Smooth muscle cell (in vitro differentiated cells): Measurements from ENCODE around the gene OXGR1. TPM values are rescaled to one million over a fixed set of nuclear protein-coding genes. Genes with fewer than 3 reads are reported as not detected.

ENCODE experiments used
- DNase-seq: peaks from one replicate; lab custom pipeline; 2025; ENCODE audit not compliant: unreplicated experiment; lab: John Stamatoyannopoulos, UW
- H2AFZ ChIP-seq: fragments of 200-600 bp; sonication (generic); 2 replicates; pipeline ENCODE4 v1.6.0; 2016; ENCODE audit warnings: antibody characterized with exemption, low read depth, mild to moderate bottlenecking
- H3F3A ChIP-seq: fragments of 200-600 bp; sonication (generic); 2 replicates; pipeline ENCODE4 v1.6.0; 2017; ENCODE audit warnings: antibody characterized with exemption, low read depth
- H3K27ac ChIP-seq: fragments of 200-600 bp; sonication (generic); 2 replicates; pipeline ENCODE4 v1.5.1; 2016; ENCODE audit warnings: low read depth, mild to moderate bottlenecking
- H3K27me3 ChIP-seq: fragments of 200-600 bp; sonication (generic); 2 replicates; pipeline ENCODE4 v1.6.1; 2016; ENCODE audit warnings: low read depth, mild to moderate bottlenecking
- H3K36me3 ChIP-seq: fragments of 200-600 bp; sonication (generic); 2 replicates; pipeline ENCODE4 v1.5.1; 2016; ENCODE audit warnings: low read depth
- H3K4me1 ChIP-seq: fragments of 200-600 bp; sonication (generic); 2 replicates; pipeline ENCODE4 v1.5.1; 2016; ENCODE audit warnings: low read depth
- H3K4me2 ChIP-seq: fragments of 200-600 bp; sonication (generic); 2 replicates; pipeline ENCODE4 v1.6.0; 2016; ENCODE audit warnings: mild to moderate bottlenecking
- H3K4me3 ChIP-seq: fragments of 200-600 bp; sonication (generic); 2 replicates; pipeline ENCODE4 v1.5.1; 2016; ENCODE audit warnings: mild to moderate bottlenecking
- H3K79me2 ChIP-seq: fragments of 200-600 bp; sonication (generic); 2 replicates; pipeline ENCODE4 v1.6.0; 2016; ENCODE audit warnings: low read depth, mild to moderate bottlenecking
- H3K9ac ChIP-seq: fragments of 200-600 bp; sonication (generic); 2 replicates; pipeline ENCODE4 v1.6.0; 2016; ENCODE audit warnings: low read depth
- H3K9me3 ChIP-seq: fragments of 200-600 bp; sonication (generic); replicated peaks from 2 replicates; pipeline ENCODE4 v1.5.1; 2016; ENCODE audit warnings: low read depth
- H4K20me1 ChIP-seq: fragments of 200-600 bp; sonication (generic); 2 replicates; pipeline ENCODE4 v1.6.0; 2016; ENCODE audit warnings: low read depth
- CTCF ChIP-seq: fragments of 200-600 bp; sonication (generic); IDR thresholded peaks from 2 replicates; pipeline ENCODE4 v1.5.1; 2017; ENCODE audit warnings: borderline replicate concordance, mild to moderate bottlenecking, antibody characterized with exemption; ENCODE audit not compliant: insufficient read depth, poor library complexity, severe bottlenecking
- WGBS: methylation state at CpG from one replicate; pipeline ENCODE4 v1.1.7; 2016; ENCODE audit warnings: low lambda C conversion rate; 5-methylcytosine and 5-hydroxymethylcytosine counted together
- polyA plus RNA-seq: library from polyadenylated mRNA; unstranded; fragments of >200 nt; fragmentation: Nextera tagmentation; extraction: Ambion mirVana; gene quantifications from 2 replicates; pipeline ENCODE4 v1.2.1, GENCODE V29; 2016
- total RNA-seq: library from RNA; depleted of rRNA; stranded (reverse); fragments of >200 nt; gene quantifications from 2 replicates; pipeline ENCODE4 v1.2.3, GENCODE V29; 2014

Gene OXGR1
- 1.1 and 1.4 TPM in 2 replicates for total RNA-seq
- polyA plus RNA-seq: not detected in 2 replicates

GRCh38 chr13:96994017-96994857, at the start of gene OXGR1:
Gene OXGR1 (minus strand): TSS chr13:96994476. CDS start chr13:96987759, 6,717 bp downstream.
- Histone ChIP-seq H3K9me3 (no peaks in the 10 kb centered on the region), H3K4me3 (peak within 1 kb of the TSS; percentile 46), H3K79me2 (no peaks in the 10 kb centered on the region), H3F3A (no peaks in the 10 kb centered on the region), H3K9ac (no peak within 1 kb of the TSS), H3K4me1 (peaks cover 6% of the 10 kb centered on the region), H3K27me3 (peaks cover 68% of the 10 kb centered on the region), H3K27ac (no peak within 1 kb of the TSS), H3K36me3 (no peaks in the 10 kb centered on the region), H2AFZ (no peak within 1 kb of the TSS), H3K4me2 (peak within 1 kb of the TSS; percentile 86), H4K20me1 (no peaks in the 10 kb centered on the region)
- 4% methylated on average over 45 of the region's 52 CpGs for WGBS
- DNase-seq: no peak
- TF ChIP-seq CTCF: no peak

- Histone ChIP-seq H4K20me1 (no peaks in the 10 kb centered on the region), H3K4me3 (no peak overlapping the region), H3K27ac (no peak overlapping the region), H3K9ac (no peak overlapping the region), H3K79me2 (no peaks in the 10 kb centered on the region), H3K9me3 (no peaks in the 10 kb centered on the region), H3K27me3 (no peaks in the 10 kb centered on the region), H2AFZ (no peak overlapping the region), H3K36me3 (no peaks in the 10 kb centered on the region), H3F3A (no peaks in the 10 kb centered on the region), H3K4me2 (no peak overlapping the region), H3K4me1 (no peaks in the 10 kb centered on the region)
- WGBS: 83% methylated on average over 2 of the region's 2 CpGs
- DNase-seq: no peak
- no peak for TF ChIP-seq CTCF
Measured at GRCh38 chr13:97043302-97043701, 49.0 kb upstream of the OXGR1 start.

GRCh38 chr13:97030705-97031452, 36.6 kb upstream of the OXGR1 start:
- no peak overlapping the region for H3K9ac ChIP-seq
- no peak overlapping the region for H3K27ac ChIP-seq
- no peaks in the 10 kb centered on the region for H4K20me1 ChIP-seq
- no peaks in the 10 kb centered on the region for H3K4me1 ChIP-seq
- TF ChIP-seq CTCF: peak; percentile 32
- no peaks in the 10 kb centered on the region for H3F3A ChIP-seq
- H3K4me2 ChIP-seq: no peak overlapping the region
- H3K9me3 ChIP-seq: no peaks in the 10 kb centered on the region
- WGBS: 85% methylated on average over 2 of the region's 2 CpGs
- H2AFZ ChIP-seq: no peak overlapping the region
- H3K4me3 ChIP-seq: no peak overlapping the region
- H3K36me3 ChIP-seq: no peaks in the 10 kb centered on the region
- no peaks in the 10 kb centered on the region for H3K79me2 ChIP-seq
- DNase-seq: no peak
- H3K27me3 ChIP-seq: no peaks in the 10 kb centered on the region
